ENCODE results near the gene ALG1L2.
"Not testable (repeated sequence)": the region's sequence is repeated elsewhere in the genome, so short reads cannot be mapped to it uniquely, and the experiment has no call there.

The ALG1L2 gene

GRCh38 chr3:130122891-130123775 is 41.5 kb downstream of the ALG1L2 start:
- not testable (repeated sequence) for DNase-seq (ENCODE audit: low read depth)

- not testable (repeated sequence) for DNase-seq (ENCODE audit: low read depth)
These were observed 43.8 kb downstream of the ALG1L2 start for GRCh38 chr3:130125406-130125805.

- DNase-seq (ENCODE audit: low read depth) = not testable (repeated sequence)
These were observed 54.7 kb downstream of the ALG1L2 start for GRCh38 chr3:130136337-130136736.

GRCh38 chr3:130137685-130138084 is 56.1 kb downstream of the ALG1L2 start:
- DNase-seq (ENCODE audit: low read depth) = not testable (repeated sequence)

- not testable (repeated sequence) for DNase-seq (ENCODE audit: low read depth)
These were observed 57.4 kb downstream of the ALG1L2 start for GRCh38 chr3:130138992-130139391.

GRCh38 chr3:130140756-130141155 is 59.1 kb downstream of the ALG1L2 start:
- not testable (repeated sequence) for DNase-seq (ENCODE audit: low read depth)

GRCh38 chr3:130143648-130144327 is 62.2 kb downstream of the ALG1L2 start:
- DNase-seq (ENCODE audit: low read depth) = not testable (repeated sequence)

GRCh38 chr3:130144328-130144650 is 62.7 kb downstream of the ALG1L2 start:
- DNase-seq (ENCODE audit: low read depth) = not testable (repeated sequence)

GRCh38 chr3:130145456-130145855 is 63.8 kb downstream of the ALG1L2 start:
- DNase-seq (ENCODE audit: low read depth) = not testable (repeated sequence)

GRCh38 chr3:130146465-130146864 is 64.8 kb downstream of the ALG1L2 start:
- DNase-seq (ENCODE audit: low read depth) = not testable (repeated sequence)

Data from GM04503 (cell line).